K562 (cell line): ENCODE data around the gene JPH4. TPM values are rescaled to one million over a fixed set of nuclear protein-coding genes. Genes with fewer than 3 reads are reported as not detected.

Experiments
- ATAC-seq: fragments of 200-7000 bp; cut with Tn5 transposase; 3 replicates; pipeline ENCODE4 v1.9.1; 2020; ENCODE audit warnings: moderate library complexity
- BruUV-seq: library from RNA; stranded (reverse); fragments of 400-500 nt; replicated peaks from 2 replicates; lab custom pipeline; 2021; lab: Mats Ljungman, UMichigan
- CTCF ChIA-PET: fragments of 300-600 bp; formaldehyde crosslinking; extraction: SDS; loops from one replicate; lab custom pipeline; 2021; ENCODE audit warnings: low intra/inter-chr PET ratio; lab: Yijun Ruan, JAX
- POLR2A ChIA-PET: fragments of 300-600, 350-650 bp; sonication (Branson Sonifier 250); formaldehyde crosslinking; extraction: SDS; loops from one replicate; lab custom pipeline; 2021; ENCODE audit warnings: antibody characterized with exemption, inconsistent platforms; lab: Yijun Ruan, JAX
- DNase-seq, 4 experiments: peaks; one replicate each; pipeline versions ENCODE4 v3.0.0 to v3.0.0-alpha.2; 2011 to 2018; ENCODE audit warnings: low spot score in 3 of 4, mixed read lengths in 3 of 4; ENCODE audit errors: extremely low read depth in 1 of 4
- FAIRE-seq: peaks from 2 replicates; lab custom pipeline; 2011; peaks lifted over from hg19 to GRCh38; lab: Jason Lieb, UNC
- H2AFZ ChIP-seq: 2 replicates; pipeline ENCODE4 v1.6.0; 2011; ENCODE audit warnings: low read depth, low read length, control low read depth, inconsistent platforms
- H3K27ac ChIP-seq: fragments of 200-600 bp; 3 replicates; pipeline ENCODE4 v1.8.0; 2011; ENCODE audit warnings: low read depth, mild to moderate bottlenecking, control low read depth, inconsistent platforms, low read length, moderate library complexity, mixed read lengths; ENCODE audit errors: extremely low read depth
- H3K27me3 ChIP-seq, 2 experiments: fragments of 300-600 bp in 1 of 2; 2 replicates in 1 of 2; 3 replicates in 1 of 2; pipeline versions ENCODE4 v1.6.0 to v1.8.0; 2011; ENCODE audit warnings: inconsistent platforms in 2 of 2, low read length in 2 of 2, mild to moderate bottlenecking in 1 of 2, mixed read lengths in 1 of 2, moderate library complexity in 1 of 2; ENCODE audit not compliant: control insufficient read depth in 2 of 2, insufficient read depth in 2 of 2
- H3K36me3 ChIP-seq: fragments of 300-600 bp; 3 replicates; pipeline ENCODE4 v1.8.0; 2011; ENCODE audit warnings: mild to moderate bottlenecking, low read length, inconsistent platforms; ENCODE audit not compliant: control insufficient read depth, insufficient read depth
- H3K4me1 ChIP-seq, 2 experiments: fragments of 200-600 bp in 1 of 2; replicated peaks in 1 of 2; 2 replicates in 1 of 2; 3 replicates in 1 of 2; pipeline versions ENCODE4 v1.5.1 to v1.8.0; 2011; ENCODE audit warnings: inconsistent platforms in 2 of 2, low read length in 2 of 2, mild to moderate bottlenecking in 1 of 2, mixed read lengths in 1 of 2, moderate library complexity in 1 of 2; ENCODE audit not compliant: control insufficient read depth in 2 of 2, insufficient read depth in 2 of 2
- H3K4me2 ChIP-seq: 2 replicates; pipeline ENCODE4 v1.6.1; 2011; ENCODE audit warnings: low read length, control low read depth, inconsistent platforms, mixed read lengths; ENCODE audit not compliant: insufficient read depth
- H3K4me3 ChIP-seq: fragments of 200-600 bp; sonication (generic), shearing (Covaris generic); 2 replicates; pipeline ENCODE4 v1.5.1; 2016; ENCODE audit warnings: control low read depth, inconsistent platforms
- H3K79me2 ChIP-seq: fragments of 200-600 bp; 3 replicates; pipeline ENCODE4 v1.8.0; 2011; ENCODE audit warnings: low read length, inconsistent platforms; ENCODE audit not compliant: control insufficient read depth, insufficient read depth
- H3K9ac ChIP-seq, 2 experiments: 2 replicates each; pipeline versions ENCODE4 v1.6.0 to v1.6.1; 2011; ENCODE audit warnings: low read depth in 2 of 2, low read length in 2 of 2, control low read depth in 1 of 2, inconsistent platforms in 1 of 2, mild to moderate bottlenecking in 1 of 2, mixed read lengths in 1 of 2; ENCODE audit not compliant: insufficient read depth in 1 of 2
- H3K9me1 ChIP-seq: one replicate; pipeline ENCODE4 v1.6.0; 2011; ENCODE audit warnings: inconsistent platforms, mild to moderate bottlenecking, low read length, moderate library complexity; ENCODE audit not compliant: control insufficient read depth, insufficient read depth
- H3K9me3 ChIP-seq: replicated peaks from 2 replicates; pipeline ENCODE4 v1.5.1; 2011; ENCODE audit warnings: low read depth, low read length, inconsistent platforms; ENCODE audit not compliant: control insufficient read depth, insufficient read depth
- H4K20me1 ChIP-seq: replicated peaks from 2 replicates; pipeline ENCODE4 v1.6.1; 2011; ENCODE audit warnings: low read length, inconsistent platforms, mixed read lengths; ENCODE audit not compliant: control insufficient read depth, insufficient read depth
- BACH1 ChIP-seq: fragments of 200-800 bp; sonication (Bioruptor generic); IDR thresholded peaks from 2 replicates; pipeline ENCODE4 v1.6.1; 2016; ENCODE audit warnings: missing genetic modification characterization, missing compliant biosample characterization
- HBP1 ChIP-seq: fragments of 450-650 bp; formaldehyde crosslinking; IDR thresholded peaks from 2 replicates; pipeline ENCODE4 v1.4.0; 2022; ENCODE audit warnings: missing genetic modification characterization
- KDM2B ChIP-seq: fragments of 250-450 bp; sonication (Bioruptor Pico); IDR thresholded peaks from 2 replicates; pipeline ENCODE4 v1.8.0; 2021; ENCODE audit warnings: mild to moderate bottlenecking, moderate library complexity
- RAD51 ChIP-seq: fragments of 450-650 bp; IDR thresholded peaks from 2 replicates; pipeline ENCODE4 v1.7.1; 2016; ENCODE audit warnings: low read depth, mild to moderate bottlenecking, borderline replicate concordance
- SMARCB1 ChIP-seq: IDR thresholded peaks from 2 replicates; pipeline ENCODE4 v1.6.1; 2011; ENCODE audit warnings: improper control_type of control experiment, low read depth; ENCODE audit not compliant: insufficient read length
- TAF9B ChIP-seq: fragments of 450-650 bp; IDR thresholded peaks from 2 replicates; pipeline ENCODE4 v1.6.1; 2018; ENCODE audit warnings: mild to moderate bottlenecking; ENCODE audit not compliant: partially characterized antibody
- TRIM24 ChIP-seq, 2 experiments: fragments of 450-650 bp; IDR thresholded peaks; 2 replicates each; pipeline ENCODE4 v1.6.1; 2016
- ZNF165 ChIP-seq: fragments of 250-450 bp; sonication (Bioruptor Pico); IDR thresholded peaks from 2 replicates; pipeline ENCODE4 v1.4.0; 2020; ENCODE audit warnings: borderline replicate concordance
- WGBS: fragments of 100-300 bp; shearing (Covaris generic); methylation state at CpG from one replicate; pipeline ENCODE4 v1.1.6; 2016; ENCODE audit warnings: low coverage, mixed read lengths; ENCODE audit not compliant: insufficient coverage; ENCODE audit errors: missing lambda C conversion rate; 5-methylcytosine and 5-hydroxymethylcytosine counted together
- in situ Hi-C: fragments of 300-500 bp; cut with MboI; formaldehyde crosslinking; loops from 4 replicates; pipeline ENCODE4 v1.15.0; 2018; ENCODE audit warnings: inconsistent platforms, mixed read lengths
- intact Hi-C: fragments of 100-400 bp; cut with micrococcal nuclease; formaldehyde crosslinking; loops from 2 replicates; pipeline ENCODE4 v1.14.2; 2022
- polyA plus RNA-seq, 8 experiments: library from polyadenylated mRNA; depleted of rRNA in 4 of 8; stranded (reverse) in 5 of 8; unstranded in 3 of 8; fragments of >200 nt; fragmentation: Nextera tagmentation in 2 of 8; fragmentation: Illumina TruSeq in 1 of 8; extraction: Ambion mirVana in 2 of 8; extraction: Trizol in 1 of 8; gene quantifications; 2 replicates each; pipeline versions ENCODE4 v1.2.1 to v1.2.3, GENCODE V29; 2011 to 2014; ENCODE audit warnings: inconsistent platforms in 1 of 8, missing spikeins in 1 of 8
- total RNA-seq, 7 experiments: library from RNA; depleted of rRNA in 6 of 7; stranded (reverse); fragments of >200 nt in 6 of 7; fragmentation: Illumina TruSeq in 2 of 7; extraction: Trizol in 2 of 7; gene quantifications; 2 replicates each; pipeline versions ENCODE4 v1.2.1 to v1.2.3, GENCODE V29; 2011 to 2021; ENCODE audit warnings: low replicate concordance in 1 of 7
- TF ChIP-seq, protein P1 (sequence below), 2 experiments: fragments of 450-650 bp in 1 of 2; sonication (generic) in 1 of 2; formaldehyde crosslinking in 1 of 2; IDR thresholded peaks in 1 of 2; conservative IDR thresholded peaks in 1 of 2; 2 replicates each; pipeline versions ENCODE4 v1.6.1 to v1.8.1; 2016 to 2023; ENCODE audit warnings: mild to moderate bottlenecking in 2 of 2, moderate library complexity in 2 of 2, inconsistent platforms in 1 of 2, missing genetic modification reagents in 1 of 2

JPH4 gene
- total and polyA plus RNA-seq, 9 of the 15 experiments (the other 6 are each of a cell fraction or from before 2014, with no cell fraction given) = 0.04 to 0.13 (median 0.06) TPM; not detected in 5

DNA sequence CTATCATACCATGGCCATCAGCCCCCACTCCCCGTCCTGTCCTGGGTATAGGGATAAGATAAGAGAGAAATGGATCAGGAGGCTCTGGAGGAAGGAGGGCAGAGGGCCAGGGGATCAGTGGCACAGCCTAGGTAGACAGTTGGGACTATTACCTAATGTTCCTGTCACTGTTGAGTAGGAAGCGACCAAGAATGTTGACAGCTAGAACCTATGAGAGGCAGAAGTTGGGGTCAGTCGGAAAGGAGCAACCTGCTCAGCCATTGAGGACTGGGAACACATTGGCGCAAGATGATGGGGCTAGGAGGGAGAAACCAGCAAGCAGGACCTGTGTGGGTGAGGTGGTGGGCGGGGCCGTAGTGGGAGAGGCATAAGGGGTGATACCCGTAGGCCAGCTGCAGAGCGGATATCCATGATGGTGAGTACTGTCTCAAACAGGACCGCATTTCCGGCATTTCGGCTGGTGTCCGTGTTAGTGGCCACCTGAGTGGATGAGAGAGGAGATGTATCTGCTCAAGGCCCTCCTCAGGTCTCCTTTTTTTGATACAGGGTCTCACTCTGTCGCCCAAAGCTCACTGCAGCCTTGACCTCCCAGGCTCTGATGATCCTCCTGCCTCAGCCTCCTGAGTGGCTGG, 14.3 kb downstream of the JPH4 start:
- no peak overlapping the region for H3K4me2 ChIP-seq
- FAIRE-seq (no peak), DNase-seq (no peak), ATAC-seq (no peak)
- H3K4me3 ChIP-seq = no peak overlapping the region
- H4K20me1 ChIP-seq = 0 out of 2 replicates have a peak, but pooled peaks cover 3% of the 10 kb centered on the region
- no peaks in the 10 kb centered on the region for H3K9me3 ChIP-seq
- no peak overlapping the region for H3K27ac ChIP-seq
- intact Hi-C loops = loop anchor here (5.0 kb wide), 1 partner anchor 442 kb away; no protein-coding TSS in a partner anchor
- H3K9me1 ChIP-seq = no peaks in the 10 kb centered on the region
- ChIA-PET POLR2A (interaction anchor here (0.6 to 0.7 kb wide), 2 partner anchors 7 to 22 kb away, joined by 3 read pairs; no protein-coding TSS in a partner anchor), CTCF (interaction anchor here (0.7 kb wide), 1 partner anchor 172 kb away, joined by 3 read pairs; no protein-coding TSS in a partner anchor)
- peaks cover 55% of the 10 kb centered on the region; the same call in 2 of the 3 replicates for H3K36me3 ChIP-seq
- WGBS = 95% methylated on average over 12 of the region's 13 CpGs
- TF ChIP-seq KDM2B (CRISPR knock-in tag) = no peak
- TF ChIP-seq SMARCB1 = no peak
- TF ChIP-seq TAF9B = no peak
- TF ChIP-seq, protein P1, sequence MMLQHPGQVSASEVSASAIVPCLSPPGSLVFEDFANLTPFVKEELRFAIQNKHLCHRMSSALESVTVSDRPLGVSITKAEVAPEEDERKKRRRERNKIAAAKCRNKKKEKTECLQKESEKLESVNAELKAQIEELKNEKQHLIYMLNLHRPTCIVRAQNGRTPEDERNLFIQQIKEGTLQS (IDR thresholded peaks at IDR 0.05) = no peak
- TF ChIP-seq, protein P1 (CRISPR knock-in tag; conservative IDR thresholded peaks at IDR 0.05) = no peak
- TF ChIP-seq BACH1 (tag) = no peak
- TF ChIP-seq ZNF165 = no peak
- no peak for TF ChIP-seq TRIM24 (IDR thresholded peaks at IDR 0.05)
- no peak for TF ChIP-seq HBP1 (CRISPR knock-in tag)
- TF ChIP-seq RAD51 = no peak
- H3K4me1 ChIP-seq = peaks cover 12 to 27% of the 10 kb centered on the region in 2 experiments; a peak in 4 of 5 replicates
- H3K79me2 ChIP-seq = peaks cover 10% of the 10 kb centered on the region; the same call in 2 of the 3 replicates
- no TSS peak for BruUV-seq
- no peak overlapping the region for H3K9ac ChIP-seq
- no peaks in the 10 kb centered on the region for H3K27me3 ChIP-seq
- no peak overlapping the region for H2AFZ ChIP-seq
- in situ Hi-C loops = loop anchor here (10.0 kb wide), 1 partner anchor 299 kb away; no protein-coding TSS in a partner anchor
